ENCODE data around the gene TGFBR2. TPM values are rescaled to one million over a fixed set of nuclear protein-coding genes. Genes with fewer than 3 reads are reported as not detected.
A peak's percentile ranks its signal among the peaks of the same experiment; 100 is the strongest.

The TGFBR2 gene
- total and polyA plus RNA-seq, 2 of the 13 experiments (the other 11 are each of a cell fraction or from before 2014, with no cell fraction given): 82.2 to 187 TPM

DNA sequence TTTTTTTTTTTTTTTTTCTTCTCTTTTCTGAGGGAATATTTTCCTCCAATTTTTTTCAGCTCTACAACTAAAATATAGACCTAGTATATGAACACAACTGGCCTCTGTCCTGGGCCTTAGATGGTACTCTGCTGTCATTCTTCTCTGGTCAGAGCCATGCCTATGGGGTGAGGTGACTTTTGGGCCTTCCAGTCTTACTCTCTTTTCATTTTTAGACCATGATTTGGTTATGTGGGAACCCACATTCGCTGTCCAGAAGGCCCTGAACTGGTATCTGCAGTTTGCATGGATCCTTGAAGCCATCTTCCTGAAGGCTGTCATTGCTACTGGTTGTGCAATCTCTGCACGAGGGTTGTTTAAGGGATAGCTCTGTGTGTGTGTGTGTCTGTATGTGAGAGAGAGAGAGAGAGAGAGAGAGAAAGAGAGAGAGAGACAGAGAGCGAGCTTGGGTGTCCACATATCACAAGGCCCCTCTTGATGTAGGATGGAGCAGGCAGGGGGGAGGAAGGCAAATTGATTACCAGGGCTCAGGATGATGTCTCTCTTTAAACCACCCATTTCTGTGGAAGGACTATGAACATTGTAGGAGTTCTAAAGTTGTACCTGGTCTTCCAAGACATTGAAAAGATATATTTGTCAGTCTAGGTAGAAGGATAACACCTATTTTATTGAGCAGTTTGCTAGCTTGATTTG lies 6.9 kb downstream of the TGFBR2 start:
- H2AFZ ChIP-seq (ENCODE audit: low read length): no peak overlapping the region
- H3K36me3 ChIP-seq (replicated peaks in 1 of 2; ENCODE audit: control insufficient read depth in 1 of 2, insufficient read depth in 2 of 2, low read length in 2 of 2): peaks cover 8 to 52% of the 10 kb centered on the region in 2 experiments
- H3K27ac ChIP-seq (ENCODE audit: extremely low read length, insufficient read depth, low read length): peak overlapping the region; percentile 67
- H4K20me1 ChIP-seq (ENCODE audit: insufficient read depth, low read length): peaks cover 95% of the 10 kb centered on the region
- H3K79me2 ChIP-seq (ENCODE audit: insufficient read depth, low read length): peaks cover 100% of the 10 kb centered on the region
- H3K4me1 ChIP-seq (ENCODE audit: insufficient read depth, low read length): peaks cover 78% of the 10 kb centered on the region
- H3K4me2 ChIP-seq (ENCODE audit: low read depth, low read length): peak overlapping the region; percentile 92
- DNase-seq (ENCODE audit: low spot score) (no peak), FAIRE-seq (peak; percentile 42), ATAC-seq (peak; percentile 28)
- in situ Hi-C loops (cut with HindIII; ENCODE audit: extremely low pct_ligation_motif_present, low pct_unique_long_range_greater_than_20kb): no loop called here
- WGBS (ENCODE audit: low lambda C conversion rate): 27% methylated on average over 3 of the region's 3 CpGs
- no peaks in the 10 kb centered on the region; a peak in 1 of 5 replicates for H3K27me3 ChIP-seq (ENCODE audit: control insufficient read depth in 1 of 2, insufficient read depth in 2 of 2, low read length in 2 of 2)
- peak overlapping the region; percentile 96 to 100 (median 99); a peak in 5 of 6 replicates for H3K4me3 ChIP-seq (replicated peaks in 1 of 3; ENCODE audit: insufficient read depth in 1 of 3, low read depth in 2 of 3, low read length in 3 of 3)
- ChIA-PET POLR2A (interaction anchor here (0.8 to 1.5 kb wide), 6 partner anchors 11 to 355 kb away, joined by 3 to 4 read pairs (median 4); no protein-coding TSS in a partner anchor), CTCF (ENCODE audit: low intra/inter-chr PET ratio, low total read pairs) (no interaction called here)
- BruUV-seq (replicated peaks): no TSS peak
- peak overlapping the region; percentile 88 for H3K9ac ChIP-seq (ENCODE audit: insufficient read depth, low read depth, low read length)
- H3K9me3 ChIP-seq (ENCODE audit: low read length): no peaks in the 10 kb centered on the region
- intact Hi-C loops (cut with micrococcal nuclease; ENCODE audit: unreplicated experiment): no loop called here
- TF ChIP-seq ZNF850 (CRISPR knock-in tag; conservative IDR thresholded peaks at IDR 0.05) (no peak), ZNF644 (CRISPR knock-in tag; IDR thresholded peaks at IDR 0.05; ENCODE audit: low read depth) (no peak; the same call in 1 of the 2 replicates), ZNF121 (CRISPR knock-in tag; IDR thresholded peaks at IDR 0.05) (no peak), ZNF251 (CRISPR knock-in tag; IDR thresholded peaks at IDR 0.05) (no peak), FOXM1 (CRISPR knock-in tag; IDR thresholded peaks at IDR 0.05) (no peak), KAT7 (CRISPR knock-in tag; IDR thresholded peaks at IDR 0.05; ENCODE audit: borderline replicate concordance) (0 out of 2 replicates have a peak, but pooled peaks have one; percentile 34), NCOA2 (CRISPR knock-in tag; IDR thresholded peaks at IDR 0.05) (0 out of 2 replicates have a peak, but pooled peaks have one; percentile 34), FOSL2 (CRISPR knock-in tag; IDR thresholded peaks at IDR 0.05) (peak; percentile 39), HNRNPUL1 (IDR thresholded peaks at IDR 0.05; ENCODE audit: low read depth, low read length) (no peak), NFKBIZ (CRISPR knock-in tag; IDR thresholded peaks at IDR 0.05) (0 out of 2 replicates have a peak, but pooled peaks have one; percentile 20), MIXL1 (CRISPR knock-in tag; IDR thresholded peaks at IDR 0.05) (0 out of 2 replicates have a peak, but pooled peaks have one; percentile 14), PITX1 (CRISPR knock-in tag; IDR thresholded peaks at IDR 0.05) (0 out of 2 replicates have a peak, but pooled peaks have one; percentile 24), MED1 (CRISPR knock-in tag; IDR thresholded peaks at IDR 0.05) (peak; percentile 40), SMYD3 (CRISPR knock-in tag; IDR thresholded peaks at IDR 0.05) (0 out of 2 replicates have a peak, but pooled peaks have one; percentile 56), NONO (IDR thresholded peaks at IDR 0.05) (no peak), NONO (CRISPR knock-in tag; conservative IDR thresholded peaks at IDR 0.05) (peak; percentile 51; the same call in 1 of the 2 replicates)
- TF ChIP-seq, protein P1, sequence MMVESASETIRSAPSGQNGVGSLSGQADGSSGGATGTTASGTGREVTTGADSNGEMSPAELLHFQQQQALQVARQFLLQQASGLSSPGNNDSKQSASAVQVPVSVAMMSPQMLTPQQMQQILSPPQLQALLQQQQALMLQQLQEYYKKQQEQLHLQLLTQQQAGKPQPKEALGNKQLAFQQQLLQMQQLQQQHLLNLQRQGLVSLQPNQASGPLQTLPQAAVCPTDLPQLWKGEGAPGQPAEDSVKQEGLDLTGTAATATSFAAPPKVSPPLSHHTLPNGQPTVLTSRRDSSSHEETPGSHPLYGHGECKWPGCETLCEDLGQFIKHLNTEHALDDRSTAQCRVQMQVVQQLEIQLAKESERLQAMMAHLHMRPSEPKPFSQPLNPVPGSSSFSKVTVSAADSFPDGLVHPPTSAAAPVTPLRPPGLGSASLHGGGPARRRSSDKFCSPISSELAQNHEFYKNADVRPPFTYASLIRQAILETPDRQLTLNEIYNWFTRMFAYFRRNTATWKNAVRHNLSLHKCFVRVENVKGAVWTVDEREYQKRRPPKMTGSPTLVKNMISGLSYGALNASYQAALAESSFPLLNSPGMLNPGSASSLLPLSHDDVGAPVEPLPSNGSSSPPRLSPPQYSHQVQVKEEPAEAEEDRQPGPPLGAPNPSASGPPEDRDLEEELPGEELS (CRISPR knock-in tag; IDR thresholded peaks at IDR 0.05): 0 out of 2 replicates have a peak, but pooled peaks have one; percentile 30
- TF ChIP-seq, protein P2, sequence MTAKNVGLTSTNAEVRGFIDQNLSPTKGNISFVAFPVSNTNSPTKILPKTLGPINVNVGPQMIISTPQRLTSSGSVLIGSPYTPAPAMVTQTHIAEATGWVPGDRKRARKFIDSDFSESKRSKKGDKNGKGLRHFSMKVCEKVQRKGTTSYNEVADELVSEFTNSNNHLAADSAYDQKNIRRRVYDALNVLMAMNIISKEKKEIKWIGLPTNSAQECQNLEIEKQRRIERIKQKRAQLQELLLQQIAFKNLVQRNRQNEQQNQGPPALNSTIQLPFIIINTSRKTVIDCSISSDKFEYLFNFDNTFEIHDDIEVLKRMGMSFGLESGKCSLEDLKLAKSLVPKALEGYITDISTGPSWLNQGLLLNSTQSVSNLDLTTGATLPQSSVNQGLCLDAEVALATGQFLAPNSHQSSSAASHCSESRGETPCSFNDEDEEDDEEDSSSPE (CRISPR knock-in tag; IDR thresholded peaks at IDR 0.05): 0 out of 2 replicates have a peak, but pooled peaks have one; percentile 11
- TF ChIP-seq, protein P3, sequence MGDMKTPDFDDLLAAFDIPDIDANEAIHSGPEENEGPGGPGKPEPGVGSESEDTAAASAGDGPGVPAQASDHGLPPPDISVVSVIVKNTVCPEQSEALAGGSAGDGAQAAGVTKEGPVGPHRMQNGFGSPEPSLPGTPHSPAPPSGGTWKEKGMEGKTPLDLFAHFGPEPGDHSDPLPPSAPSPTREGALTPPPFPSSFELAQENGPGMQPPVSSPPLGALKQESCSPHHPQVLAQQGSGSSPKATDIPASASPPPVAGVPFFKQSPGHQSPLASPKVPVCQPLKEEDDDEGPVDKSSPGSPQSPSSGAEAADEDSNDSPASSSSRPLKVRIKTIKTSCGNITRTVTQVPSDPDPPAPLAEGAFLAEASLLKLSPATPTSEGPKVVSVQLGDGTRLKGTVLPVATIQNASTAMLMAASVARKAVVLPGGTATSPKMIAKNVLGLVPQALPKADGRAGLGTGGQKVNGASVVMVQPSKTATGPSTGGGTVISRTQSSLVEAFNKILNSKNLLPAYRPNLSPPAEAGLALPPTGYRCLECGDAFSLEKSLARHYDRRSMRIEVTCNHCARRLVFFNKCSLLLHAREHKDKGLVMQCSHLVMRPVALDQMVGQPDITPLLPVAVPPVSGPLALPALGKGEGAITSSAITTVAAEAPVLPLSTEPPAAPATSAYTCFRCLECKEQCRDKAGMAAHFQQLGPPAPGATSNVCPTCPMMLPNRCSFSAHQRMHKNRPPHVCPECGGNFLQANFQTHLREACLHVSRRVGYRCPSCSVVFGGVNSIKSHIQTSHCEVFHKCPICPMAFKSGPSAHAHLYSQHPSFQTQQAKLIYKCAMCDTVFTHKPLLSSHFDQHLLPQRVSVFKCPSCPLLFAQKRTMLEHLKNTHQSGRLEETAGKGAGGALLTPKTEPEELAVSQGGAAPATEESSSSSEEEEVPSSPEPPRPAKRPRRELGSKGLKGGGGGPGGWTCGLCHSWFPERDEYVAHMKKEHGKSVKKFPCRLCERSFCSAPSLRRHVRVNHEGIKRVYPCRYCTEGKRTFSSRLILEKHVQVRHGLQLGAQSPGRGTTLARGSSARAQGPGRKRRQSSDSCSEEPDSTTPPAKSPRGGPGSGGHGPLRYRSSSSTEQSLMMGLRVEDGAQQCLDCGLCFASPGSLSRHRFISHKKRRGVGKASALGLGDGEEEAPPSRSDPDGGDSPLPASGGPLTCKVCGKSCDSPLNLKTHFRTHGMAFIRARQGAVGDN (CRISPR knock-in tag; IDR thresholded peaks at IDR 0.05): no peak

Data from HepG2 (cell line).